GM12874 (cell line): ENCODE data around the gene FANCC.

Source experiments
- CTCF ChIP-seq: IDR thresholded peaks from 2 replicates; pipeline ENCODE4 v1.5.1; 2011; ENCODE audit warnings: low read depth, mild to moderate bottlenecking, control low read depth, low read length, moderate library complexity; ENCODE audit not compliant: insufficient read depth

FANCC gene

GRCh38 chr9:95112436-95113280 lies 204.9 kb downstream of the FANCC start:
- no peak for TF ChIP-seq CTCF

- TF ChIP-seq CTCF: no peak
Measured at GRCh38 chr9:95111716-95112115, 205.8 kb downstream of the FANCC start.

- TF ChIP-seq CTCF: no peak
Measured at GRCh38 chr9:95110921-95111525, 206.5 kb downstream of the FANCC start.

- no peak for TF ChIP-seq CTCF
Measured at GRCh38 chr9:95109456-95109855, 208.1 kb downstream of the FANCC start.

- no peak for TF ChIP-seq CTCF
Measured at GRCh38 chr9:95108777-95109176, 208.7 kb downstream of the FANCC start.

GRCh38 chr9:95107976-95108375 lies 209.5 kb downstream of the FANCC start:
- no peak for TF ChIP-seq CTCF

- no peak for TF ChIP-seq CTCF
Measured at GRCh38 chr9:95107001-95107749, 210.3 kb downstream of the FANCC start.
